GM19328 (cell line): ENCODE data around the gene CATSPER4.
A peak's percentile ranks its signal among the peaks of the same experiment; 100 is the strongest.
"Not testable (repeated sequence)": the region's sequence is repeated elsewhere in the genome, so short reads cannot be mapped to it uniquely, and the experiment has no call there.

Experiments used
- ATAC-seq: cut with Tn5 transposase; IDR thresholded peaks from one replicate; pipeline ENCODE4 v1.9.1; 2021; ENCODE audit warnings: mild to moderate bottlenecking, moderate library complexity; ENCODE audit not compliant: unreplicated experiment

Gene CATSPER4

GRCh38 chr1:26189331-26189730, 1.1 kb upstream of the CATSPER4 start:
- no peak for ATAC-seq

- ATAC-seq: no peak
Measured at GRCh38 chr1:26189751-26190275, 589 bp upstream of the CATSPER4 start.

- no peak for ATAC-seq
Measured at GRCh38 chr1:26191739-26192138, 1.3 kb downstream of the CATSPER4 start.

- no peak for ATAC-seq
Measured at GRCh38 chr1:26195805-26196204, 5.4 kb downstream of the CATSPER4 start.

GRCh38 chr1:26197301-26197700, 6.9 kb downstream of the CATSPER4 start:
- no peak for ATAC-seq

- no peak for ATAC-seq
Measured at GRCh38 chr1:26197813-26198212, 7.4 kb downstream of the CATSPER4 start.

- no peak for ATAC-seq
Measured at GRCh38 chr1:26200413-26200812, 10.0 kb downstream of the CATSPER4 start.

- no peak for ATAC-seq
Measured at GRCh38 chr1:26203642-26204318, 13.4 kb downstream of the CATSPER4 start.

GRCh38 chr1:26210147-26210870, 19.9 kb downstream of the CATSPER4 start:
- no peak for ATAC-seq

- no peak for ATAC-seq
Measured at GRCh38 chr1:26212726-26213125, 22.3 kb downstream of the CATSPER4 start.

- ATAC-seq: no peak
Measured at GRCh38 chr1:26213335-26213905, 23.0 kb downstream of the CATSPER4 start.

- ATAC-seq: no peak
Measured at GRCh38 chr1:26215246-26215645, 24.8 kb downstream of the CATSPER4 start.

- no peak for ATAC-seq
Measured at GRCh38 chr1:26218906-26219494, 28.6 kb downstream of the CATSPER4 start.

- ATAC-seq: no peak
Measured at GRCh38 chr1:26220199-26220912, 30.0 kb downstream of the CATSPER4 start.

- ATAC-seq: no peak
Measured at GRCh38 chr1:26221094-26221493, 30.7 kb downstream of the CATSPER4 start.

- no peak for ATAC-seq
Measured at GRCh38 chr1:26224606-26225005, 34.2 kb downstream of the CATSPER4 start.

- ATAC-seq: no peak
Measured at GRCh38 chr1:26225033-26225831, 34.8 kb downstream of the CATSPER4 start.

GRCh38 chr1:26230682-26231081, 40.3 kb downstream of the CATSPER4 start:
- not testable (repeated sequence) for ATAC-seq

GRCh38 chr1:26233903-26234643, 43.7 kb downstream of the CATSPER4 start, which contains the start of gene CEP85:
TSS of gene CEP85 (plus strand) at chr1:26234200. CDS start at chr1:26239784, 5,584 bp downstream.
- ATAC-seq: peak; percentile 88
